Activated CD4-positive, alpha-beta memory T cell treated with anti-CD3 and anti-CD28 coated beads for 36 hours (primary cell): ENCODE data around the gene FOXI1. TPM values are rescaled to one million over a fixed set of nuclear protein-coding genes. Genes with fewer than 3 reads are reported as not detected.

ENCODE experiments used
- CTCF ChIA-PET: fragments of 350-600 bp; sonication (Branson Sonifier 250); formaldehyde crosslinking; loops from one replicate; lab custom pipeline; 2021; ENCODE audit warnings: antibody characterized with exemption, inconsistent platforms; lab: Charles Lee
- POLR2A ChIA-PET: fragments of 350-600 bp; sonication (Branson Sonifier 250); formaldehyde crosslinking; loops from one replicate; lab custom pipeline; 2021; ENCODE audit warnings: antibody characterized with exemption; lab: Charles Lee
- DNase-seq: peaks from one replicate; pipeline ENCODE4 v3.0.0-alpha.2; 2020
- H3K27ac Mint-ChIP-seq: one replicate; pipeline ENCODE4 v1.8.0; 2021; ENCODE audit warnings: mixed read lengths
- H3K27me3 Mint-ChIP-seq: one replicate; pipeline ENCODE4 v1.8.0; 2021; ENCODE audit warnings: mixed read lengths
- H3K36me3 Mint-ChIP-seq: one replicate; pipeline ENCODE4 v1.8.0; 2021; ENCODE audit warnings: mixed read lengths
- H3K4me1 Mint-ChIP-seq: one replicate; pipeline ENCODE4 v1.8.0; 2021; ENCODE audit warnings: low read depth, mixed read lengths
- H3K4me3 Mint-ChIP-seq: one replicate; pipeline ENCODE4 v1.8.0; 2021; ENCODE audit warnings: mild to moderate bottlenecking, mixed read lengths
- H3K9me3 Mint-ChIP-seq: one replicate; pipeline ENCODE4 v1.8.0; 2021; ENCODE audit warnings: mixed read lengths
- intact Hi-C: fragments of 100-400 bp; cut with micrococcal nuclease; formaldehyde crosslinking; loops from one replicate; pipeline ENCODE4 v1.15.1; 2023
- total RNA-seq, 2 experiments: library from RNA; stranded (reverse); gene quantifications; one replicate each; pipeline ENCODE4 v1.2.3, GENCODE V29; 2021

The FOXI1 gene
- total RNA-seq, 2 experiments from 2014 or later, result not detected

- CTCF ChIA-PET, result no interaction called here
- intact Hi-C loops, result no loop called here
- no peaks in the 10 kb centered on the region for H3K9me3 Mint-ChIP-seq
Observed at GRCh38 chr5:170147051-170147752, 41.5 kb downstream of the FOXI1 start.

DNA sequence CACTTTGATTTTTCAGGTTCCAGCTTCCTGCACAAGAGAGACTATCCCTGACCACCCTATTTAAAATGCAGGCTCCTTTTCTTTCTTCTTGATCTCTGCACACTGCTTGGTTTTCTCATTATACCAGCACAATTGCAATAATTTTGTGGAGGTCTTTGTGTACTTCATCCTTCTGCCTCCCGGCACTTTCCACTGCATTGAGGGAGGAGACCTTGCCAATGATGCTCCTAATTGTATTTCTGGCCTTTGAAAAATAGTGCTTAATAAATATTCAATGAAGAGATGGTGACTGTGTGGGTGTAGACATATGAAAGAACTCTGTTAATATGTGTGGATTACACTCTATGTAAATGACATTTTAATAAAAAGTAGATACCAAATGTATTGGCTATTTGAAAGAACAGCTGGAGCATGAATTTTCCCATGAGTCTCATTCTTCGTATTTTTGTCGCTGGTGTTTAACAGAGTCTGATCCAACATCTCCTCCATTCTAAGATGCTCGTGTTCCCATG lies 42.1 kb downstream of the FOXI1 start:
- intact Hi-C loops, result no loop called here
- no peak for DNase-seq
- CTCF ChIA-PET, result no interaction called here

More at GRCh38 chr5:170147051-170147752, 41.5 kb downstream of the FOXI1 start:
- POLR2A ChIA-PET, result no interaction called here
- Mint-ChIP-seq H3K27ac (no peak overlapping the region), H3K4me3 (no peak overlapping the region), H3K27me3 (peaks cover 3% of the 10 kb centered on the region), H3K4me1 (no peaks in the 10 kb centered on the region), H3K36me3 (no peaks in the 10 kb centered on the region)
- DNase-seq, result no peak

DNA sequence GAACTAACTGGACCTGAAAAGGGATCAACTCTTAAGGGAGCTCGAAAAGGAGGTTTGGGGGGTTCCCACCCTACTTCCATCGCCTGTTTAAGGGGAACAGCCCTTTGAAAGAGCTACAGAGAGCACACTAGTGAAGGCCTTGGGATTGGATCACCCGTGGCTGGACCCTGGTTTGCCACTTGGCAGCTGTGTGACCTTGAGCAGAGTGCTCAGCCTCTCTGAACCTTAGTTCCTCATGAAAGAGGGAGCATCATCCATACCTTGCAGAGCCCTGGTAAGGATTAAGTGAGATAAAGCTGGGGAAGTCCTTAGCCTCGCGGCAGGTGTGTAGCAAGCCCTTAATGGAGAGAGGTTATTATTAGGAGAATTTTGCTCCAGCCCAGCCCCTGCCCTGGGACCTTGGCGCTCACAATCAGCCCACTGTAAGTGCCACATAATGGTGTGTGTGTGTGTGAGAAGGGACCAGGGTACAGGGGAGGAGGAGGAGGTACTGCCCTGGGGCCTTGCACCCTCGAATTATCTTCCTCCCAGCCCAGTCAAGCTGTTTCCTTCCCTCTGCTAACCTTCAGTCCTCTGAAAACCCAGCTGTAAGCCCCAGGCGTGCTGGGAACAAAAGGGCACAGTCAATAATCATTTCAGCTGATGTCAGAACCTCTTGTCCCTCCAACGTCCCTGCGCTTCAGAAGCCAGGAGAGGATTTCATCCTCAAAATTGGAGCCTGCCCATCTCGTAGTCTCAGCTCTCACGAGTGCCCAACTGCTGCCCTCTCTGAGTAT lies 42.9 kb downstream of the FOXI1 start:
- H3K27me3 Mint-ChIP-seq, result no peaks in the 10 kb centered on the region
- no peaks in the 10 kb centered on the region for H3K4me1 Mint-ChIP-seq
- intact Hi-C loops, result no loop called here
- no peak overlapping the region for H3K27ac Mint-ChIP-seq
- H3K4me3 Mint-ChIP-seq, result no peak overlapping the region
- CTCF ChIA-PET, result no interaction called here
- H3K36me3 Mint-ChIP-seq, result no peaks in the 10 kb centered on the region
- H3K9me3 Mint-ChIP-seq, result no peaks in the 10 kb centered on the region
- no peak for DNase-seq
- POLR2A ChIA-PET, result no interaction called here

More for the DNA sequence above, 42.1 kb downstream of the FOXI1 start:
- Mint-ChIP-seq H3K27ac (no peak overlapping the region), H3K9me3 (no peaks in the 10 kb centered on the region), H3K4me3 (no peak overlapping the region), H3K36me3 (no peaks in the 10 kb centered on the region), H3K4me1 (no peaks in the 10 kb centered on the region), H3K27me3 (peaks cover 3% of the 10 kb centered on the region)
- POLR2A ChIA-PET, result no interaction called here

DNA sequence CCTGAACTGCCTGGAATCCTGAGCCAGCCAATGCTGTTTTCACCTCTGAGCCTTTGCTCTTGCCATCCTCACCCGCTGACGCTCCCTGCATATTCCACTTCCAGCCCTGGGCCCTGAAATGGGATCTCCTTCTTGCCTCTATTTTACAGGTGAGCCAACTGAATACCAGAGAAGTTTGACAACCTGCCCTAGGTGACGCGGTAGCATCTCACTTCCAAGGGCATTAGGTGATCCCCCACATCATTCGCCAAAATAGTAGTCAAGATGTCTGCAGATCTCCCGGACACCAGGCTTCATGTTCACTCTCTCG lies 43.5 kb downstream of the FOXI1 start:
- ChIA-PET POLR2A (no interaction called here), CTCF (no interaction called here)
- Mint-ChIP-seq H3K9me3 (no peaks in the 10 kb centered on the region), H3K4me1 (no peaks in the 10 kb centered on the region), H3K36me3 (no peaks in the 10 kb centered on the region), H3K4me3 (no peak overlapping the region), H3K27me3 (no peaks in the 10 kb centered on the region), H3K27ac (no peak overlapping the region)
- no peak for DNase-seq
- intact Hi-C loops, result no loop called here

GRCh38 chr5:170150713-170151096 lies 45.0 kb downstream of the FOXI1 start:
- Mint-ChIP-seq H3K9me3 (no peaks in the 10 kb centered on the region), H3K4me1 (no peaks in the 10 kb centered on the region), H3K27ac (no peak overlapping the region), H3K36me3 (no peaks in the 10 kb centered on the region), H3K27me3 (no peaks in the 10 kb centered on the region), H3K4me3 (no peak overlapping the region)
- DNase-seq, result no peak
- CTCF ChIA-PET, result no interaction called here
- POLR2A ChIA-PET, result no interaction called here
- intact Hi-C loops, result no loop called here

DNA sequence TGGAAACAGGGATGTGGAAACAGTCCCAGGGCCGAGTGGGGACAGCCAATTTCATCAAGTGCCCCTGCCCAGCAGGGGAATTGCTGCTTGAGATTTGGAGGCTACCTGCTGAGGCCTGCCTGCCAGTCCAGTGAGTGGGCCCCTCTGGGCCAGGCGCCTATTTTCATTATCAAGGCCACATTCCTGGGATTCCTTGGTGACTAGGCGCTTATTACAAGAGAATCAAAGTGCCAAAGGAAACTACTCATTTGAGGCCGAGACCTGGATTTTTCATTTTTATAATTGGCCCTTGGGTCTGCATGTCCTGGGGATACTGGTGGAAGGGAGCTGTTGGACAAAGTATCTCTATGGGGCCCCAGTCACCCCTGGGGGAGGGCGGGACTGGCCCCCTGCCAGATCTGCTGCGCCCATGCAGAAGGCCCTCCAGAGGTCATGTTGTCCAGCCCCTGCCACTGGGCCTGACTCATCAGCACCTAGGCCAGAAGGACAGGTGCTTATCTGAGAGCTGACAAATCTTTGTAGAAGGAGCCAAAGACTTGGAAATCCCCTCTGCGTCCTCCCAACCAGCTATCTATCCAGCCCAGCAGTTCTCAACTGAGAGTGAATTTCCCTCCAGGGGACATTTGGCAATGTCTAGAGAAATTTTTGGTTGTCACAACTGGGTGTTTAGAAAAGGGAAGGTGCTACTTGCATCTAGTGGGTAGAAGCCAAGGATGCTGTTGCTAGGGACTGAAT lies 45.6 kb downstream of the FOXI1 start:
- DNase-seq, result no peak
- ChIA-PET POLR2A (no interaction called here), CTCF (no interaction called here)
- H3K36me3 Mint-ChIP-seq, result no peaks in the 10 kb centered on the region
- intact Hi-C loops, result no loop called here
- no peaks in the 10 kb centered on the region for H3K9me3 Mint-ChIP-seq
- H3K27me3 Mint-ChIP-seq, result no peaks in the 10 kb centered on the region
- no peak overlapping the region for H3K27ac Mint-ChIP-seq
- H3K4me1 Mint-ChIP-seq, result no peaks in the 10 kb centered on the region
- no peak overlapping the region for H3K4me3 Mint-ChIP-seq

DNA sequence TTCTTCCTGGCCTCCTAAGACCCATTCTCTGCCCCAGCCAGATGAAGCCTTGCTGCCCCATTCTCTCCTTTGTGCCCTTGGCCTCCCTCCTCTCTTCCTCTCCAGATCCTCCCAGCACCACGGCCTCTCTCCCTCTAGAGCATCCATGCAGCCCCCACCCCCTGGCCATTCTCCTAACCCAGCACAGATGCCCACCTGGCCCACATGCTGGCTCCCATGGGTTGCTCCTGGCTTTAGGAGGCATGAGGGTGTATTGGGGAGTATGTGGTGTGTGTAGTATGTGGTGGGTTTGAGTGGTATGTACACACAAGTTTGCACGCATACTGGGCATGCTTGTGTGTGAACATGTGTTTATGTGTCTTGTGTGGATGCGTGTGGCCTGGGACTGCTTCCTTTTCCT lies 47.1 kb downstream of the FOXI1 start:
- Mint-ChIP-seq H3K4me1 (no peaks in the 10 kb centered on the region), H3K4me3 (no peak overlapping the region), H3K27ac (no peak overlapping the region), H3K9me3 (no peaks in the 10 kb centered on the region), H3K36me3 (no peaks in the 10 kb centered on the region), H3K27me3 (no peaks in the 10 kb centered on the region)
- CTCF ChIA-PET, result no interaction called here
- DNase-seq, result no peak
- intact Hi-C loops, result no loop called here
- POLR2A ChIA-PET, result no interaction called here

DNA sequence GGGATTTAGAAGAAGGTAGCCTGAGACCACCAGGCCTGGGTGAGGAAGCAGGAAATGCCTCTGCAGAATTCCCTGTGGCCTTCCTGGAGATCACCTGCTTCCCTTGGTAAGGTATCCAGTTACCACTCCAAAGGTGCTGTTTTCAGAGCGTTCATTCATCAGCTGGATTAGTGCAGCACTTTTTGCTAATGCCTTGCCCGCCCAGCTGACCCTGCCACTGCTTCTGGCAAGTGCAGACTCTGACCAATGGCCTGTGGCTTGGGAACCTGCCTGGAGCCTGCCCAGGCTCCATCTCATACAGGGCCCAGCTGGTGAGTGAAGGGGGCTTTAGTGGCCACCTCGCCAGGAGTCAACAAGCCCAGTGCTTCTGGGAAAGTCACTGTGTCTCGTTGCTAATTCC lies 48.6 kb downstream of the FOXI1 start:
- ChIA-PET CTCF (interaction anchor here (1.1 kb wide), 1 partner anchor 54 kb away, joined by 3 read pairs; no protein-coding TSS in a partner anchor), POLR2A (no interaction called here)
- intact Hi-C loops, result no loop called here
- no peak overlapping the region for H3K27ac Mint-ChIP-seq
- H3K36me3 Mint-ChIP-seq, result no peaks in the 10 kb centered on the region
- no peaks in the 10 kb centered on the region for H3K27me3 Mint-ChIP-seq
- no peaks in the 10 kb centered on the region for H3K4me1 Mint-ChIP-seq
- H3K4me3 Mint-ChIP-seq, result no peak overlapping the region
- no peaks in the 10 kb centered on the region for H3K9me3 Mint-ChIP-seq
- DNase-seq, result no peak

DNA sequence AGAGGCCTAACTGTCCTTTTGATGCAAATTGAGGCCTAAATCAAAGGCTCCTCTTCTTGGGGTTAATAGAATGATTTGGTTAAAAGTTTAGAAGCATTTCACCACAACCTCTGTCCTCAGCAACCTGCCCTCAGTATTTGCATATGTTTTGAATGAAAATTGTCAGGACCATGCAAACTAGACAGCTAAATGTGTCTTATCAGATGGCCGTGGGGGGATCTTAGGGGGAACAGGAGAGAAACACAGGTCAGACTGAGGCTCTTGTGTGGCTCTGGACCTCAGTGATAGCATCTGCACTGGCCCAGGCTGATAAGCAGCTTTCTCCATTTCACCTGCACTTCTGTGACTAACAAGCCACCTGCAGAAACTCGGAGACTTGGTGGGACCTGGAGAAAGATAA lies 49.0 kb downstream of the FOXI1 start:
- Mint-ChIP-seq H3K27me3 (no peaks in the 10 kb centered on the region), H3K4me1 (no peaks in the 10 kb centered on the region), H3K36me3 (no peaks in the 10 kb centered on the region), H3K9me3 (no peaks in the 10 kb centered on the region), H3K27ac (no peak overlapping the region), H3K4me3 (no peak overlapping the region)
- intact Hi-C loops, result no loop called here
- POLR2A ChIA-PET, result no interaction called here
- no peak for DNase-seq
- CTCF ChIA-PET, result interaction anchor here (1.1 kb wide), 1 partner anchor 55 kb away, joined by 3 read pairs; no protein-coding TSS in a partner anchor

DNA sequence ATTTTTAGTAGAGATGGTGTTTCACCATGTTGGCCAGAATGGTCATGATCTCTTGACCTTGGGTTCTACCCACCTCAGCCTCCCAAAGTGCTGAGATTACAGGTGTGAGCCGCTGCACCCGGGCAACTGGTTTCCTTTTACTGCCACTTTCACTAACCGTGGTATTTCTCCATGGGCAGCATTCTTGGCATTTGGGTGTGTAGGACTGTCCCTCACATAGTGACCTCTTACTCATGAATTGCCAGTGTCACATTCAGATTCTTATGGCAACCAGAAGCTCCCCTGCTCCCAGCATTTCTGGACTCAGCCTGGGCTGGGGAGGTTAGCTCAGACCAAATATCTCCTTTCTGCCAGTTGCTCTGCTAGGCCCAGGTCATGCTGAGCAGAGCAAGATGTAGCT lies 50.1 kb downstream of the FOXI1 start:
- CTCF ChIA-PET, result no interaction called here
- no peaks in the 10 kb centered on the region for H3K9me3 Mint-ChIP-seq
- intact Hi-C loops, result no loop called here
- no peaks in the 10 kb centered on the region for H3K27me3 Mint-ChIP-seq
- POLR2A ChIA-PET, result no interaction called here
- no peaks in the 10 kb centered on the region for H3K4me1 Mint-ChIP-seq
- no peaks in the 10 kb centered on the region for H3K36me3 Mint-ChIP-seq
- no peak for DNase-seq
- H3K27ac Mint-ChIP-seq, result no peak overlapping the region
- no peak overlapping the region for H3K4me3 Mint-ChIP-seq

DNA sequence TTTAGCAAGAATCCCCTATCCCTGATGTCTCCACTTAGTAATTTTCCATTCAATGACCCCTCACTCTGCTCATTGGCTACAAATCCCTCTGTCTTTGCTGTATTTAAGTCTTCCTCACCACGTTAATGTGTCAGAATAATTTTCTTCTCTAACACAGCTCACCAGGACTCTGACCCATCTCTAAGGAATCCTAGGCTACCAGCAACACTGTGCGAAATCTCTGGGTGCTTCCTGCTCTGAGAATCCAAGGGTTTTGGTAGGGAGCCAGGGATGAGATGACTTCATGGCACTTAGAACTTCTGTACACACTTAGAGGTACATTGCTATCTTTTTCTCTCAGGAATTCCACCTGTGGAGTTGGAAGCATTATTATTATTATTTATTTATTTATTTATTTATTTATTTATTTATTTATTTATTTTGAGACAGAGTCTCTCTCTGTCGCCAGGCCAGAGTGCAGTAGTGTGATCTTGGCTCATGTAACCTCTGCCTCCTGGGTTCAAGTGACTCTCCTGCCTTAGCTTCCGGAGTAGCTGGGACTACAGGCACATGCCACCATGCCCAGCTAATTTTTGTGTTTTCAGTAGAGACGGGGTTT lies 53.5 kb downstream of the FOXI1 start:
- CTCF ChIA-PET, result no interaction called here
- H3K4me3 Mint-ChIP-seq, result no peak overlapping the region
- no peaks in the 10 kb centered on the region for H3K36me3 Mint-ChIP-seq
- DNase-seq, result no peak
- no peaks in the 10 kb centered on the region for H3K27me3 Mint-ChIP-seq
- intact Hi-C loops, result no loop called here
- no peaks in the 10 kb centered on the region for H3K9me3 Mint-ChIP-seq
- H3K27ac Mint-ChIP-seq, result no peak overlapping the region
- no peaks in the 10 kb centered on the region for H3K4me1 Mint-ChIP-seq
- POLR2A ChIA-PET, result no interaction called here
